ENCODE results near the gene MCRIP2.

DNA sequence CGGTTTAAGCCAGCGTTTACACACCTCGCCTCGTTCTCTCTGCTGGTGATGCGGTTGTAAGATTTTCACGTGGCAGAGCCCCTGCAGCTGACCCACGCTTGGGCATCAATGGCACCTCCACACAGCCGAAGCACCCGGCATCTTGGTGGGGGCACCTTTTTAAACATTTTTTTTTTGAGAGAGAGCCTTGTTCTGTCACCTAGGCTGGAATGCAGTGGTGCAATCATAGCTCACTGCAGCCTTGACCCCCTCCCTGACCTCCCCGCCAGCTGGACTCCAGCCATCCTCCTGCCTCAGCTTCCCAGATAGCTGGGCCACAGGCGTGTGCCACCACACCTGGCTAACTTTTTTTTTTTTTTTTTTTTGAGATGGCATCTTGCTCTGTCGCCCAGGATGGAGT, 12.4 kb downstream of the MCRIP2 start:
- TF ChIP-seq, protein P1, sequence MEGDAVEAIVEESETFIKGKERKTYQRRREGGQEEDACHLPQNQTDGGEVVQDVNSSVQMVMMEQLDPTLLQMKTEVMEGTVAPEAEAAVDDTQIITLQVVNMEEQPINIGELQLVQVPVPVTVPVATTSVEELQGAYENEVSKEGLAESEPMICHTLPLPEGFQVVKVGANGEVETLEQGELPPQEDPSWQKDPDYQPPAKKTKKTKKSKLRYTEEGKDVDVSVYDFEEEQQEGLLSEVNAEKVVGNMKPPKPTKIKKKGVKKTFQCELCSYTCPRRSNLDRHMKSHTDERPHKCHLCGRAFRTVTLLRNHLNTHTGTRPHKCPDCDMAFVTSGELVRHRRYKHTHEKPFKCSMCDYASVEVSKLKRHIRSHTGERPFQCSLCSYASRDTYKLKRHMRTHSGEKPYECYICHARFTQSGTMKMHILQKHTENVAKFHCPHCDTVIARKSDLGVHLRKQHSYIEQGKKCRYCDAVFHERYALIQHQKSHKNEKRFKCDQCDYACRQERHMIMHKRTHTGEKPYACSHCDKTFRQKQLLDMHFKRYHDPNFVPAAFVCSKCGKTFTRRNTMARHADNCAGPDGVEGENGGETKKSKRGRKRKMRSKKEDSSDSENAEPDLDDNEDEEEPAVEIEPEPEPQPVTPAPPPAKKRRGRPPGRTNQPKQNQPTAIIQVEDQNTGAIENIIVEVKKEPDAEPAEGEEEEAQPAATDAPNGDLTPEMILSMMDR (conservative IDR thresholded peaks at IDR 0.05): no peak
- no peak for TF ChIP-seq EZH2 (IDR thresholded peaks at IDR 0.05; ENCODE audit: low read depth)
